ENCODE measurements around the gene PPM1J. TPM values are rescaled to one million over a fixed set of nuclear protein-coding genes. Genes with fewer than 3 reads are reported as not detected.
A peak's percentile ranks its signal among the peaks of the same experiment; 100 is the strongest.

PPM1J gene
- polyA plus RNA-seq, 3 donors = 0.28 to 0.75 (median 0.69) TPM

- Histone ChIP-seq H4K20me1 (ENCODE audit: insufficient read depth, low read length) (peaks cover 48% of the 10 kb centered on the region), H3K36me3 (replicated peaks in 1 of 2; ENCODE audit: control insufficient read depth in 1 of 2, insufficient read depth in 2 of 2, low read length in 2 of 2) (peaks cover 48 to 60% of the 10 kb centered on the region in 2 donors), H3K9ac (ENCODE audit: insufficient read depth, low read length, poor library complexity, severe bottlenecking) (no peak overlapping the region), H3K27me3 (ENCODE audit: control insufficient read depth in 2 of 2, insufficient read depth in 2 of 2, low read length in 2 of 2) (no peaks in the 10 kb centered on the region), H3K4me3 (replicated peaks in 1 of 3; ENCODE audit: low read depth in 2 of 3, low read length in 3 of 3) (no peak overlapping the region), H3K79me2 (ENCODE audit: insufficient read depth, low read length) (no peaks in the 10 kb centered on the region), H3K4me1 (ENCODE audit: control insufficient read depth in 1 of 2, insufficient read depth in 2 of 2, low read length in 2 of 2) (peaks cover 20 to 23% of the 10 kb centered on the region in 2 donors), H3K4me2 (replicated peaks; ENCODE audit: extremely low read depth, low read length, poor library complexity, severe bottlenecking) (no peak overlapping the region), H3K27ac (ENCODE audit: low read depth in 1 of 2, low read length in 2 of 2) (no peak overlapping the region), H3K9me3 (replicated peaks in 1 of 2; ENCODE audit: control insufficient read depth in 1 of 2, insufficient read depth in 1 of 2, low read length in 2 of 2) (no peaks in the 10 kb centered on the region), H2AFZ (ENCODE audit: insufficient read depth, low read depth, low read length, poor library complexity, severe bottlenecking) (no peak overlapping the region)
- Mint-ChIP-seq H3K9me3 (no peaks in the 10 kb centered on the region), H3K27me3 (ENCODE audit: low read depth in 3 of 3) (peaks cover 0 to 10% (median 7%) of the 10 kb centered on the region in 3 donors), H3K36me3 (peaks cover 51 to 57% of the 10 kb centered on the region in 2 donors), H3K4me1 (peaks cover 35% of the 10 kb centered on the region), H3K27ac (peak overlapping the region in 2 of 7 donors; percentile 6 to 55), H3K4me3 (no peak overlapping the region)
- WGBS (ENCODE audit: insufficient coverage) = 100% methylated on average over 1 of the region's 2 CpGs
- no peak for DNase-seq
- intact Hi-C loops (cut with micrococcal nuclease) = loop anchor here in 1 of 2 donors (5.0 kb wide), 2 partner anchors 35 to 45 kb away; partner anchors contain the start of gene RHOC
- TF ChIP-seq, protein P1, sequence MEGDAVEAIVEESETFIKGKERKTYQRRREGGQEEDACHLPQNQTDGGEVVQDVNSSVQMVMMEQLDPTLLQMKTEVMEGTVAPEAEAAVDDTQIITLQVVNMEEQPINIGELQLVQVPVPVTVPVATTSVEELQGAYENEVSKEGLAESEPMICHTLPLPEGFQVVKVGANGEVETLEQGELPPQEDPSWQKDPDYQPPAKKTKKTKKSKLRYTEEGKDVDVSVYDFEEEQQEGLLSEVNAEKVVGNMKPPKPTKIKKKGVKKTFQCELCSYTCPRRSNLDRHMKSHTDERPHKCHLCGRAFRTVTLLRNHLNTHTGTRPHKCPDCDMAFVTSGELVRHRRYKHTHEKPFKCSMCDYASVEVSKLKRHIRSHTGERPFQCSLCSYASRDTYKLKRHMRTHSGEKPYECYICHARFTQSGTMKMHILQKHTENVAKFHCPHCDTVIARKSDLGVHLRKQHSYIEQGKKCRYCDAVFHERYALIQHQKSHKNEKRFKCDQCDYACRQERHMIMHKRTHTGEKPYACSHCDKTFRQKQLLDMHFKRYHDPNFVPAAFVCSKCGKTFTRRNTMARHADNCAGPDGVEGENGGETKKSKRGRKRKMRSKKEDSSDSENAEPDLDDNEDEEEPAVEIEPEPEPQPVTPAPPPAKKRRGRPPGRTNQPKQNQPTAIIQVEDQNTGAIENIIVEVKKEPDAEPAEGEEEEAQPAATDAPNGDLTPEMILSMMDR (IDR thresholded peaks at IDR 0.05) = no peak
These were observed 43.1 kb downstream of the PPM1J start for GRCh38 chr1:112672009-112672408.

DNA sequence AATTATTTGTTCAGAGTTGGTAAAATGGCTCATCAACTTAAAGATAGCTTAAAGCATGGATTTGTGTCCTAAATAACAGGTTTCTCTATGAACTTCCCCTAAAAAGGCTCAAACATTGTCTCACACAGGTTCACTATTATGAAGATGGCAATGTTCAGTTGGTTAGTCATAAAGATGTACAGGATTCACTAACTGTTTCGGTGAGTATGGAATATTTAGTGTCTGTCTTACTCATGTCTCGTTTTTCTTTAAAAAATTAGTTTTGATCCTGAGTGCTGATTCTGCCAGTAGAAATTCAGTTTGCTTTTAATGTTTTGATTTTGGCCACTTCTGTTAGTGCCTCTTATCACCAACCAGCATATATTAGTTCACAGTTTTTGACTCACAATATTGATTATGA, 48.2 kb downstream of the PPM1J start:
- H3K27me3 Mint-ChIP-seq (ENCODE audit: low read depth in 3 of 3) = no peaks in the 10 kb centered on the region
- Histone ChIP-seq H3K36me3 (replicated peaks in 1 of 2; ENCODE audit: control insufficient read depth in 1 of 2, insufficient read depth in 2 of 2, low read length in 2 of 2) (peaks cover 92 to 100% of the 10 kb centered on the region in 2 donors), H3K4me3 (replicated peaks in 1 of 3; ENCODE audit: low read depth in 2 of 3, low read length in 3 of 3) (no peak overlapping the region), H3K27ac (ENCODE audit: low read depth in 1 of 2, low read length in 2 of 2) (no peak overlapping the region), H3K9ac (ENCODE audit: insufficient read depth, low read length, poor library complexity, severe bottlenecking) (no peak overlapping the region), H3K27me3 (ENCODE audit: control insufficient read depth in 2 of 2, insufficient read depth in 2 of 2, low read length in 2 of 2) (no peaks in the 10 kb centered on the region), H3K79me2 (ENCODE audit: insufficient read depth, low read length) (no peaks in the 10 kb centered on the region), H3K9me3 (replicated peaks in 1 of 2; ENCODE audit: control insufficient read depth in 1 of 2, insufficient read depth in 1 of 2, low read length in 2 of 2) (no peaks in the 10 kb centered on the region), H4K20me1 (ENCODE audit: insufficient read depth, low read length) (peaks cover 91% of the 10 kb centered on the region), H3K4me1 (ENCODE audit: control insufficient read depth in 1 of 2, insufficient read depth in 2 of 2, low read length in 2 of 2) (no peaks in the 10 kb centered on the region), H2AFZ (ENCODE audit: insufficient read depth, low read depth, low read length, poor library complexity, severe bottlenecking) (no peak overlapping the region), H3K4me2 (replicated peaks; ENCODE audit: extremely low read depth, low read length, poor library complexity, severe bottlenecking) (no peak overlapping the region)
- WGBS (ENCODE audit: insufficient coverage) = no CpG with 5 or more reads among the region's 2 CpGs
- TF ChIP-seq, protein P1 (IDR thresholded peaks at IDR 0.05) = no peak
- peaks cover 0 to 2% (median 0%) of the 10 kb centered on the region in 7 donors for H3K9me3 Mint-ChIP-seq
- H3K27ac Mint-ChIP-seq = no peak overlapping the region
- DNase-seq = no peak
- H3K4me3 Mint-ChIP-seq = no peak overlapping the region
- H3K4me1 Mint-ChIP-seq = peaks cover 9% of the 10 kb centered on the region
- peaks cover 85 to 93% of the 10 kb centered on the region in 2 donors for H3K36me3 Mint-ChIP-seq
- intact Hi-C loops (cut with micrococcal nuclease) = no loop called here
